Measurements from ENCODE around the gene NPR2. TPM values are rescaled to one million over a fixed set of nuclear protein-coding genes. Genes with fewer than 3 reads are reported as not detected.

Gene NPR2
- total RNA-seq, 1 experiment from 2014 or later = 18.8 TPM

- H3K36me3 ChIP-seq (ENCODE audit: control insufficient read depth in 1 of 2, insufficient read depth in 2 of 2, low read length in 2 of 2) = peaks cover 31 to 35% of the 10 kb centered on the region in 2 experiments; a peak in 3 of 4 replicates
- ChIA-PET RAD21 (ENCODE audit: low non-redundant PET in 1 of 2, low total read pairs in 2 of 2, uncharacterized antibody in 2 of 2, unreplicated experiment in 2 of 2) (interaction anchor here in 1 of 2 experiments (0.5 kb wide), 1 partner anchor 61 kb away, joined by 5 read pairs; no protein-coding TSS in a partner anchor), CTCF (interaction anchor here (1.0 to 2.7 kb wide), 6 partner anchors 12 to 274 kb away, joined by 3 to 15 read pairs (median 3); partner anchors contain the start of genes CREB3 and TLN1), POLR2A (interaction anchor here (1.7 to 2.5 kb wide), 2 partner anchors 10 to 16 kb away, joined by 5 to 23 read pairs; partner anchors contain the start of genes CREB3 and TLN1)
- peak within 1 kb of the TSS; percentile 88 for H3K9ac ChIP-seq (ENCODE audit: low read length)
- peak within 1 kb of the TSS; percentile 89 to 92 for H3K4me3 ChIP-seq (replicated peaks in 1 of 2; ENCODE audit: low read depth in 1 of 2, low read length in 2 of 2)
- DNase-seq (ENCODE audit: low read depth, low spot score) (peak; percentile 42), ATAC-seq (peak; percentile 87)
- H4K20me1 ChIP-seq (ENCODE audit: insufficient read depth) = peaks cover 7% of the 10 kb centered on the region; the same call in 1 of the 2 replicates
- no peak within 1 kb of the TSS for H2AFZ ChIP-seq (ENCODE audit: low read depth, low read length, poor library complexity, severe bottlenecking)
- peaks cover 21 to 25% of the 10 kb centered on the region in 2 experiments for H3K4me1 ChIP-seq (ENCODE audit: control insufficient read depth in 1 of 2, insufficient read depth in 2 of 2, low read length in 2 of 2)
- TF ChIP-seq POLR2A (IDR thresholded peaks at IDR 0.05; ENCODE audit: borderline replicate concordance, extremely low read depth, insufficient read depth, insufficient read length) = no peak
- no peak for TF ChIP-seq CBX3 (IDR thresholded peaks at IDR 0.05; ENCODE audit: low read depth)
- peak; percentile 74 for TF ChIP-seq ZFX (IDR thresholded peaks at IDR 0.05)
- no peak for TF ChIP-seq FOSL1 (IDR thresholded peaks at IDR 0.05; ENCODE audit: low read depth)
- peak; percentile 67; the same call in 1 of the 2 replicates for TF ChIP-seq POLR2AphosphoS5 (IDR thresholded peaks at IDR 0.05; ENCODE audit: low read depth, low read length)
- H3K79me2 ChIP-seq (ENCODE audit: insufficient read depth, low read length) = peaks cover 62% of the 10 kb centered on the region
- H3K9me3 ChIP-seq (ENCODE audit: control insufficient read depth in 1 of 2, insufficient read depth in 1 of 2, low read depth in 1 of 2, low read length in 2 of 2) = no peaks in the 10 kb centered on the region
- intact Hi-C loops (cut with micrococcal nuclease) = loop anchor here (1.0 kb wide), 1 partner anchor 17 kb away; the partner anchor contains the start of genes CREB3 and TLN1
- no peaks in the 10 kb centered on the region for H3K9me2 ChIP-seq (ENCODE audit: insufficient read depth)
- peak within 1 kb of the TSS; percentile 96 for H3K4me2 ChIP-seq (ENCODE audit: low read length)
- no peaks in the 10 kb centered on the region for H3K27me3 ChIP-seq (ENCODE audit: insufficient read depth, low read length)
- peak within 1 kb of the TSS; percentile 98 for H3K27ac ChIP-seq (ENCODE audit: low read depth, low read length)
- BruUV-seq (replicated peaks) = no TSS peak
Observed at GRCh38 chr9:35748858-35749514, 42.4 kb upstream of the NPR2 start, which contains the start of the genes GBA2 and RGP1. TSS of gene GBA2 (minus strand) at chr9:35749228. CDS start at chr9:35748704, 524 bp downstream. TSS of gene RGP1 (plus strand) at chr9:35749287. CDS start at chr9:35749756, 469 bp downstream.

- Histone ChIP-seq H3K27ac (ENCODE audit: low read depth, low read length) (peak overlapping the region; percentile 98), H4K20me1 (ENCODE audit: insufficient read depth) (peaks cover 7% of the 10 kb centered on the region; the same call in 1 of the 2 replicates), H2AFZ (ENCODE audit: low read depth, low read length, poor library complexity, severe bottlenecking) (no peak overlapping the region), H3K79me2 (ENCODE audit: insufficient read depth, low read length) (peaks cover 55% of the 10 kb centered on the region), H3K4me3 (replicated peaks in 1 of 2; ENCODE audit: low read depth in 1 of 2, low read length in 2 of 2) (peak overlapping the region; percentile 89 to 92), H3K9ac (ENCODE audit: low read length) (peak overlapping the region; percentile 88), H3K4me2 (ENCODE audit: low read length) (peak overlapping the region; percentile 96), H3K9me3 (ENCODE audit: control insufficient read depth in 1 of 2, insufficient read depth in 1 of 2, low read depth in 1 of 2, low read length in 2 of 2) (no peaks in the 10 kb centered on the region), H3K4me1 (ENCODE audit: control insufficient read depth in 1 of 2, insufficient read depth in 2 of 2, low read length in 2 of 2) (peaks cover 21 to 25% of the 10 kb centered on the region in 2 experiments), H3K9me2 (ENCODE audit: insufficient read depth) (no peaks in the 10 kb centered on the region), H3K36me3 (ENCODE audit: control insufficient read depth in 1 of 2, insufficient read depth in 2 of 2, low read length in 2 of 2) (peaks cover 24 to 29% of the 10 kb centered on the region in 2 experiments; a peak in 3 of 4 replicates), H3K27me3 (ENCODE audit: insufficient read depth, low read length) (no peaks in the 10 kb centered on the region)
- TF ChIP-seq JUND (IDR thresholded peaks at IDR 0.05) (no peak), ZFX (IDR thresholded peaks at IDR 0.05) (peak; percentile 6; the same call in 1 of the 2 replicates), EZH2phosphoT487 (IDR thresholded peaks at IDR 0.05; ENCODE audit: borderline replicate concordance) (no peak), CEBPB (IDR thresholded peaks at IDR 0.05; ENCODE audit: low read depth) (no peak), TCF7L2 (IDR thresholded peaks at IDR 0.05; ENCODE audit: borderline replicate concordance, extremely low read depth, insufficient read depth, insufficient read length) (no peak), FOSL1 (IDR thresholded peaks at IDR 0.05; ENCODE audit: low read depth) (no peak), YY1 (IDR thresholded peaks at IDR 0.05; ENCODE audit: extremely low read depth, insufficient replicate concordance, low read depth, low read length) (peak; percentile 90)
- TF ChIP-seq, protein P1, sequence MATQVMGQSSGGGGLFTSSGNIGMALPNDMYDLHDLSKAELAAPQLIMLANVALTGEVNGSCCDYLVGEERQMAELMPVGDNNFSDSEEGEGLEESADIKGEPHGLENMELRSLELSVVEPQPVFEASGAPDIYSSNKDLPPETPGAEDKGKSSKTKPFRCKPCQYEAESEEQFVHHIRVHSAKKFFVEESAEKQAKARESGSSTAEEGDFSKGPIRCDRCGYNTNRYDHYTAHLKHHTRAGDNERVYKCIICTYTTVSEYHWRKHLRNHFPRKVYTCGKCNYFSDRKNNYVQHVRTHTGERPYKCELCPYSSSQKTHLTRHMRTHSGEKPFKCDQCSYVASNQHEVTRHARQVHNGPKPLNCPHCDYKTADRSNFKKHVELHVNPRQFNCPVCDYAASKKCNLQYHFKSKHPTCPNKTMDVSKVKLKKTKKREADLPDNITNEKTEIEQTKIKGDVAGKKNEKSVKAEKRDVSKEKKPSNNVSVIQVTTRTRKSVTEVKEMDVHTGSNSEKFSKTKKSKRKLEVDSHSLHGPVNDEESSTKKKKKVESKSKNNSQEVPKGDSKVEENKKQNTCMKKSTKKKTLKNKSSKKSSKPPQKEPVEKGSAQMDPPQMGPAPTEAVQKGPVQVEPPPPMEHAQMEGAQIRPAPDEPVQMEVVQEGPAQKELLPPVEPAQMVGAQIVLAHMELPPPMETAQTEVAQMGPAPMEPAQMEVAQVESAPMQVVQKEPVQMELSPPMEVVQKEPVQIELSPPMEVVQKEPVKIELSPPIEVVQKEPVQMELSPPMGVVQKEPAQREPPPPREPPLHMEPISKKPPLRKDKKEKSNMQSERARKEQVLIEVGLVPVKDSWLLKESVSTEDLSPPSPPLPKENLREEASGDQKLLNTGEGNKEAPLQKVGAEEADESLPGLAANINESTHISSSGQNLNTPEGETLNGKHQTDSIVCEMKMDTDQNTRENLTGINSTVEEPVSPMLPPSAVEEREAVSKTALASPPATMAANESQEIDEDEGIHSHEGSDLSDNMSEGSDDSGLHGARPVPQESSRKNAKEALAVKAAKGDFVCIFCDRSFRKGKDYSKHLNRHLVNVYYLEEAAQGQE (IDR thresholded peaks at IDR 0.05; ENCODE audit: low read depth) = no peak
- TF ChIP-seq, protein P2, sequence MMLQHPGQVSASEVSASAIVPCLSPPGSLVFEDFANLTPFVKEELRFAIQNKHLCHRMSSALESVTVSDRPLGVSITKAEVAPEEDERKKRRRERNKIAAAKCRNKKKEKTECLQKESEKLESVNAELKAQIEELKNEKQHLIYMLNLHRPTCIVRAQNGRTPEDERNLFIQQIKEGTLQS (IDR thresholded peaks at IDR 0.05) = no peak
- intact Hi-C loops (cut with micrococcal nuclease) = loop anchor here (1.0 to 2.0 kb wide), 2 partner anchors 17 to 63 kb away; partner anchors contain the start of genes CREB3, SPAG8 and TLN1
- POLR2A ChIA-PET = interaction anchor here (1.7 to 2.5 kb wide), 2 partner anchors 9 to 17 kb away, joined by 5 to 23 read pairs; partner anchors contain the start of genes CREB3 and TLN1
- BruUV-seq (replicated peaks) = no TSS peak
- DNase-seq (ENCODE audit: low read depth, low spot score) = no peak
- RAD21 ChIA-PET (ENCODE audit: low non-redundant PET in 1 of 2, low total read pairs in 2 of 2, uncharacterized antibody in 2 of 2, unreplicated experiment in 2 of 2) = interaction anchor here in 1 of 2 experiments (0.5 kb wide), 1 partner anchor 62 kb away, joined by 5 read pairs; no protein-coding TSS in a partner anchor
- CTCF ChIA-PET = interaction anchor here (1.0 to 2.7 kb wide), 4 partner anchors 13 to 274 kb away, joined by 3 to 15 read pairs (median 3); partner anchors contain the start of genes CREB3 and TLN1
- peak; percentile 54 for ATAC-seq
Observed at GRCh38 chr9:35749515-35750255, 41.7 kb upstream of the NPR2 start.
